WERI-Rb-1 (cell line): ENCODE measurements around the gene AP5S1.

Source experiments
- DNase-seq: peaks from one replicate; pipeline ENCODE4 v3.0.0-alpha.2; 2020
- H3K27ac ChIP-seq: fragments of 250-450 bp; sonication (Bioruptor Pico); 2 replicates; pipeline ENCODE4 v1.5.1; 2020; ENCODE audit warnings: mild to moderate bottlenecking, moderate library complexity
- H3K27me3 ChIP-seq: fragments of 250-450 bp; sonication (Bioruptor Pico); 2 replicates; pipeline ENCODE4 v1.5.1; 2021; ENCODE audit warnings: mild to moderate bottlenecking, low read depth, moderate library complexity; ENCODE audit not compliant: insufficient read depth, severe bottlenecking
- H3K36me3 ChIP-seq: fragments of 250-450 bp; sonication (Bioruptor Pico); 2 replicates; pipeline ENCODE4 v1.5.1; 2020; ENCODE audit warnings: mild to moderate bottlenecking, moderate library complexity
- H3K4me3 ChIP-seq: 2 replicates; pipeline ENCODE4 v1.5.1; 2011; ENCODE audit warnings: low read depth, mild to moderate bottlenecking, control low read depth, low read length
- H3K9me3 ChIP-seq: fragments of 250-450 bp; sonication (Bioruptor Pico); 2 replicates; pipeline ENCODE4 v1.5.1; 2021; ENCODE audit warnings: mild to moderate bottlenecking, moderate library complexity; ENCODE audit not compliant: severe bottlenecking
- TF ChIP-seq, protein P1 (sequence below): IDR thresholded peaks from 2 replicates; pipeline ENCODE4 v1.5.1; 2011; ENCODE audit warnings: low read depth, mild to moderate bottlenecking, control low read depth, inconsistent platforms, low read length

AP5S1 gene

DNA sequence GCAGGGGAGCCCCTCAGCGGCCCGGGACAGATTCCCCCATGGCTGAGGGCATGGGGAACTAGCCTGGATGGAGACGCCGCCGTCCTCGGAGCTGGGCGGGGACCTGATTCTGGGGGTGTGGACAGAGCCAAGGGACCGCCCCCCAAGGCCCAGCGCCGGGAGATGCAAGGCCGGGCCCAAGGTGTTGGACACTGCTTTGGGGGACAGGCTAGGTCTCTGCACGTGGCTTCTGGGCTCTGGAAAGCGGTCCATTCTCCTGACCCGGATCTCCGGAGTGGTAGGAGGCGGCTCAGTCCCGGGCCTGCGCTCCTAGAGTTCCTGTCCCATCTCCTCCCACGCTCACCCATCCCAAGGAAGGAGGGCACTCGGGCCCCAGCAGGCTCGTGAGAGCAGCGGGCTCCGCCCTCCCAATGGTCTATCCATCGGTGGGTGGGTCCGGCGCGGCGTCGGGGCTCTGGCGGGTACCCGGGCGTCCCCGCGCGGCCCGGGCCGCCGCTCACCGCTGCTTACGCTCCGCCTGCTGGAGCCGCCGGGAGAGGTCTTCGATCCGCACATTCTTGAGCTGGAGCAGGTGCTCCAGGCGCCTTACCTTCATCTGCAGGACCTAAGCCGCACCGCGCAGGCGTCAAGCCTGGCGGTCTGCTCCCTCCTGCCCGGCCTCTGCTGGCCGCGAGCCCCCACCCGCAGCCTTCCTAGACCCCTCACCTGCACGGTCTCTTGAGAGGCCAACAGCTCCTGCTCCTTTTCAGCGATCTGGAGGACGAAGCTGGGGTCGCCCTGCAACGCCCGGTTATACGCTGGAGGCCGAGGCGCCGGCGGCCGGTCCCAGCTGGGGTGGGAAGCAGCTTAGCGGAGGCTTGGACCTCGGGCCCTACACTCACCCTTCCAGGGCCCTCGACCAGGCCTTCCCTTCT lies 42.4 kb upstream of the AP5S1 start:
- H3K27me3 ChIP-seq: peaks cover 2% of the 10 kb centered on the region
- H3K4me3 ChIP-seq: peak overlapping the region; percentile 39
- H3K27ac ChIP-seq: no peak overlapping the region; the same call in 1 of the 2 replicates
- peaks cover 3% of the 10 kb centered on the region for H3K9me3 ChIP-seq
- no peaks in the 10 kb centered on the region for H3K36me3 ChIP-seq
- TF ChIP-seq, protein P1, sequence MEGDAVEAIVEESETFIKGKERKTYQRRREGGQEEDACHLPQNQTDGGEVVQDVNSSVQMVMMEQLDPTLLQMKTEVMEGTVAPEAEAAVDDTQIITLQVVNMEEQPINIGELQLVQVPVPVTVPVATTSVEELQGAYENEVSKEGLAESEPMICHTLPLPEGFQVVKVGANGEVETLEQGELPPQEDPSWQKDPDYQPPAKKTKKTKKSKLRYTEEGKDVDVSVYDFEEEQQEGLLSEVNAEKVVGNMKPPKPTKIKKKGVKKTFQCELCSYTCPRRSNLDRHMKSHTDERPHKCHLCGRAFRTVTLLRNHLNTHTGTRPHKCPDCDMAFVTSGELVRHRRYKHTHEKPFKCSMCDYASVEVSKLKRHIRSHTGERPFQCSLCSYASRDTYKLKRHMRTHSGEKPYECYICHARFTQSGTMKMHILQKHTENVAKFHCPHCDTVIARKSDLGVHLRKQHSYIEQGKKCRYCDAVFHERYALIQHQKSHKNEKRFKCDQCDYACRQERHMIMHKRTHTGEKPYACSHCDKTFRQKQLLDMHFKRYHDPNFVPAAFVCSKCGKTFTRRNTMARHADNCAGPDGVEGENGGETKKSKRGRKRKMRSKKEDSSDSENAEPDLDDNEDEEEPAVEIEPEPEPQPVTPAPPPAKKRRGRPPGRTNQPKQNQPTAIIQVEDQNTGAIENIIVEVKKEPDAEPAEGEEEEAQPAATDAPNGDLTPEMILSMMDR: peak; percentile 6; the same call in 1 of the 2 replicates
- peak; percentile 66 for DNase-seq

- no peak for DNase-seq
- Histone ChIP-seq H3K27ac (no peak overlapping the region), H3K27me3 (peaks cover 2% of the 10 kb centered on the region), H3K9me3 (peaks cover 3% of the 10 kb centered on the region), H3K36me3 (no peaks in the 10 kb centered on the region), H3K4me3 (no peak overlapping the region)
- TF ChIP-seq, protein P1: no peak
Observed at GRCh38 chr20:3778976-3779375, 41.4 kb upstream of the AP5S1 start.

- TF ChIP-seq, protein P1: peak; percentile 50; the same call in 1 of the 2 replicates
- H3K4me3 ChIP-seq: peak within 1 kb of the TSS; percentile 27
- H3K27ac ChIP-seq: no peak within 1 kb of the TSS
Observed at GRCh38 chr20:3781153-3781910, 39.0 kb upstream of the AP5S1 start, which contains the start of gene SPEF1. Gene SPEF1 (minus strand): TSS chr20:3781448. CDS start chr20:3781287, 161 bp downstream.

GRCh38 chr20:3782597-3782996 lies 37.8 kb upstream of the AP5S1 start:
- Histone ChIP-seq H3K27ac (no peak overlapping the region), H3K4me3 (no peak overlapping the region), H3K36me3 (peaks cover 14% of the 10 kb centered on the region), H3K27me3 (peaks cover 2% of the 10 kb centered on the region), H3K9me3 (no peaks in the 10 kb centered on the region)
- TF ChIP-seq, protein P1: no peak
- DNase-seq: no peak

More at GRCh38 chr20:3781153-3781910, 39.0 kb upstream of the AP5S1 start, which contains the start of gene SPEF1:
- no peaks in the 10 kb centered on the region for H3K9me3 ChIP-seq
- peaks cover 14% of the 10 kb centered on the region for H3K36me3 ChIP-seq
- peaks cover 2% of the 10 kb centered on the region for H3K27me3 ChIP-seq
- DNase-seq: peak; percentile 90

DNA sequence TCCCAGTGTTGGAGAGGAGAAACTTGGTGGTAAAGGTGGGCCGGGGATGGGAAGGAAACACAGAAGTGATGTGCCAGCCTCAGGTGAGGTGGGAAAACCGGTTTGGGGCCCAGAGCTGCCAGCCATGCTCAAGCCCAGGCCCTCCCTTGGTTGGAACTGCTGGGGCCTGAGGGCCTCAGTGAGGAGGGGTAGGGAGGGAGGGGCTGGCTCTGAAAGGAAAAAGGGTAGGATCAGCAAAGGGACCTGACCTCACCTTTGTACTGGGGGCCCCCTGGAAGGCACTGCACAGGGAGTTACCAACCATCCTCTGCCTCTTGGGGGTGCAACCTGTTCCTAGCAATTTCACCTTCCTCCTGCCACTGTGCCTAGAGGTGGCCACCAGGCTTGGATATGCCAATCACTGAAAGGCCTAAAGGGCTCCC lies 37.3 kb upstream of the AP5S1 start:
- no peaks in the 10 kb centered on the region for H3K9me3 ChIP-seq
- H3K4me3 ChIP-seq: no peak overlapping the region
- H3K36me3 ChIP-seq: peaks cover 14% of the 10 kb centered on the region
- DNase-seq: no peak
- no peak overlapping the region for H3K27ac ChIP-seq
- peaks cover 2% of the 10 kb centered on the region for H3K27me3 ChIP-seq
- TF ChIP-seq, protein P1: no peak
